H1 (cell line): ENCODE results near the gene PSMB3. TPM values are rescaled to one million over a fixed set of nuclear protein-coding genes. Genes with fewer than 3 reads are reported as not detected.

Source experiments
- CBX8 ChIP-seq: fragments of 300-800, 300-1000 bp; sonication (generic); IDR thresholded peaks from 2 replicates; pipeline ENCODE4 v1.7.1; 2016; ENCODE audit warnings: low read depth, low read length, borderline replicate concordance
- CHD7 ChIP-seq: fragments of 300-600 bp; sonication (generic); IDR thresholded peaks from 2 replicates; pipeline ENCODE4 v1.7.1; 2012; ENCODE audit warnings: low read length, moderate library complexity, mild to moderate bottlenecking, inconsistent platforms; ENCODE audit not compliant: insufficient replicate concordance
- EZH2 ChIP-seq: fragments of 200-600 bp; sonication (generic); IDR thresholded peaks from 2 replicates; pipeline ENCODE4 v1.7.1; 2012; ENCODE audit warnings: low read depth, mild to moderate bottlenecking, moderate library complexity, low read length, inconsistent platforms; ENCODE audit not compliant: severe bottlenecking
- KDM1A ChIP-seq: fragments of 200-600, 300-600 bp; sonication (generic); IDR thresholded peaks from 2 replicates; pipeline ENCODE4 v1.7.1; 2016; ENCODE audit warnings: mild to moderate bottlenecking, low read length, borderline replicate concordance
- MAFK ChIP-seq: IDR thresholded peaks from 2 replicates; pipeline ENCODE4 v1.6.1; 2012; ENCODE audit warnings: low read depth, mild to moderate bottlenecking, improper control_type of control experiment, low read length
- POLR2AphosphoS5 ChIP-seq: IDR thresholded peaks from 2 replicates; pipeline ENCODE4 v1.6.1; 2011; ENCODE audit warnings: low read depth, low read length
- SAP30 ChIP-seq: fragments of 300-600 bp; sonication (generic); IDR thresholded peaks from 2 replicates; pipeline ENCODE4 v1.7.1; 2012; ENCODE audit warnings: low read length, moderate library complexity, mild to moderate bottlenecking, inconsistent platforms; ENCODE audit not compliant: insufficient read depth, insufficient replicate concordance
- SP1 ChIP-seq: IDR thresholded peaks from 2 replicates; pipeline ENCODE4 v1.6.1; 2011; ENCODE audit warnings: low read depth, low read length
- SUZ12 ChIP-seq: fragments of 200-600 bp; sonication (generic); IDR thresholded peaks from 2 replicates; pipeline ENCODE4 v1.6.1; 2012; ENCODE audit warnings: mild to moderate bottlenecking, inconsistent platforms, low read length, moderate library complexity, mixed read lengths
- TAF1 ChIP-seq: IDR thresholded peaks from 2 replicates; pipeline ENCODE4 v1.6.1; 2011; ENCODE audit warnings: mild to moderate bottlenecking, low read depth, low read length
- polyA plus RNA-seq, 7 experiments: library from polyadenylated mRNA; depleted of rRNA in 3 of 7; stranded (reverse) in 5 of 7; unstranded in 2 of 7; fragments of >200 nt in 5 of 7; fragments of 200-250 nt in 2 of 7; gene quantifications; 1 replicate in 5 of 7; 2 replicates in 1 of 7; 4 replicates in 1 of 7; pipeline versions ENCODE4 v1.2.1 to v1.2.3, GENCODE V29; 2011 to 2013; ENCODE audit warnings: missing spikeins in 2 of 7, mixed read lengths in 2 of 7
- total RNA-seq: library from RNA; stranded (reverse); fragmentation: NEBNext Ultra II Directional; extraction: Animal tissue kit (Norgen Biotek cat#: 25700); gene quantifications from 2 replicates; pipeline ENCODE4 v1.2.1, GENCODE V29; 2021

PSMB3 gene
- total and polyA plus RNA-seq, 2 of the 8 experiments (the other 6 are each of a cell fraction or from before 2014, with no cell fraction given) = 291 to 914 TPM

GRCh38 chr17:38705803-38706504 is 46.6 kb upstream of the PSMB3 start (continued):
- TF ChIP-seq CHD7 = no peak
- TF ChIP-seq SP1 = no peak
- TF ChIP-seq SUZ12 = peak; percentile 23; the same call in 1 of the 2 replicates
- TF ChIP-seq CBX8 = no peak
- TF ChIP-seq TAF1 = no peak
- no peak for TF ChIP-seq POLR2AphosphoS5
- TF ChIP-seq KDM1A = no peak
- no peak for TF ChIP-seq EZH2
- TF ChIP-seq MAFK = no peak
- TF ChIP-seq SAP30 = peak; percentile 39
